HepG2 (cell line): ENCODE results near the gene SIK3. TPM values are rescaled to one million over a fixed set of nuclear protein-coding genes. Genes with fewer than 3 reads are reported as not detected.

Experiments used
- ATF7 ChIP-seq, 2 experiments: fragments of 450-650 bp in 1 of 2; sonication (generic) in 1 of 2; formaldehyde crosslinking in 1 of 2; IDR thresholded peaks; 2 replicates each; pipeline versions ENCODE4 v1.4.0 to v1.6.1; 2016 to 2020; ENCODE audit warnings: antibody characterized with exemption in 1 of 2, mild to moderate bottlenecking in 1 of 2, missing genetic modification reagents in 1 of 2
- BHLHE40 ChIP-seq: IDR thresholded peaks from 2 replicates; pipeline ENCODE4 v1.6.1; 2011; ENCODE audit warnings: low read length, improper control_type of control experiment
- CBX2 ChIP-seq, 2 experiments: fragments of 200-600 bp in 1 of 2; sonication (generic); formaldehyde crosslinking in 1 of 2; IDR thresholded peaks; 2 replicates each; pipeline versions ENCODE4 v1.7.0 to v1.8.1; 2018 to 2022; ENCODE audit warnings: low read depth in 2 of 2, low read length in 1 of 2, mild to moderate bottlenecking in 1 of 2, missing genetic modification reagents in 1 of 2
- FOSL2 ChIP-seq: sonication (generic); formaldehyde crosslinking; IDR thresholded peaks from 2 replicates; pipeline ENCODE4 v1.4.0; 2020; ENCODE audit warnings: missing genetic modification reagents
- GFI1 ChIP-seq: sonication (generic); formaldehyde crosslinking; IDR thresholded peaks from 2 replicates; pipeline ENCODE4 v1.5.0; 2020; ENCODE audit warnings: missing genetic modification reagents, mild to moderate bottlenecking, borderline replicate concordance
- KIAA2018 ChIP-seq: sonication (generic); formaldehyde crosslinking; IDR thresholded peaks from 2 replicates; pipeline ENCODE4 v1.5.0; 2020; ENCODE audit warnings: mild to moderate bottlenecking, missing genetic modification reagents, borderline replicate concordance
- MAFG ChIP-seq: sonication (generic); formaldehyde crosslinking; IDR thresholded peaks from 2 replicates; pipeline ENCODE4 v1.5.1; 2020; ENCODE audit warnings: mild to moderate bottlenecking, missing genetic modification reagents
- PAWR ChIP-seq: sonication (generic); formaldehyde crosslinking; IDR thresholded peaks from 2 replicates; pipeline ENCODE4 v1.4.0; 2020; ENCODE audit warnings: missing genetic modification reagents, mild to moderate bottlenecking, borderline replicate concordance
- PCBP2 ChIP-seq: fragments of 200-400 bp; formaldehyde crosslinking; optimal IDR thresholded peaks from 2 replicates; pipeline ENCODE3; 2018; ENCODE audit warnings: low read length, low read depth; ENCODE audit not compliant: poor library complexity, severe bottlenecking
- RAD51 ChIP-seq: fragments of 450-650 bp; IDR thresholded peaks from 2 replicates; pipeline ENCODE4 v1.6.1; 2016; ENCODE audit warnings: borderline replicate concordance
- ZNF496 ChIP-seq: sonication (generic); formaldehyde crosslinking; IDR thresholded peaks from 2 replicates; pipeline ENCODE4 v1.8.1; 2023; ENCODE audit warnings: mild to moderate bottlenecking, moderate library complexity, missing genetic modification reagents; ENCODE audit not compliant: insufficient replicate concordance
- polyA plus RNA-seq, 8 experiments: library from polyadenylated mRNA; depleted of rRNA in 3 of 8; stranded (reverse) in 7 of 8; unstranded in 1 of 8; fragments of >200 nt; fragmentation: Illumina TruSeq in 4 of 8; extraction: Trizol in 4 of 8; gene quantifications; 2 replicates each; pipeline versions ENCODE4 v1.2.1 to v1.2.3, GENCODE V29; 2011 to 2016; ENCODE audit warnings: low read depth in 4 of 8, missing spikeins in 1 of 8, mixed read lengths in 1 of 8; ENCODE audit not compliant: insufficient read depth in 1 of 8
- total RNA-seq, 5 experiments: library from RNA; depleted of rRNA; stranded (reverse); fragments of >200 nt; fragmentation: Illumina TruSeq; extraction: Trizol; gene quantifications; 2 replicates each; pipeline ENCODE4 v1.2.3, GENCODE V29; 2016; ENCODE audit warnings: low read depth in 1 of 5
- TF ChIP-seq, protein P1 (sequence below): sonication (generic); formaldehyde crosslinking; IDR thresholded peaks from 2 replicates; pipeline ENCODE4 v1.9.0; 2021; ENCODE audit warnings: mild to moderate bottlenecking, missing genetic modification reagents
- TF ChIP-seq, protein P2 (sequence below): sonication (generic); formaldehyde crosslinking; IDR thresholded peaks from 2 replicates; pipeline ENCODE4 v1.4.0; 2020; ENCODE audit warnings: missing genetic modification reagents

SIK3 gene
- total and polyA plus RNA-seq, 2 of the 13 experiments (the other 11 are each of a cell fraction or from before 2014, with no cell fraction given): 5.7 to 9.8 TPM

- TF ChIP-seq, protein P1, sequence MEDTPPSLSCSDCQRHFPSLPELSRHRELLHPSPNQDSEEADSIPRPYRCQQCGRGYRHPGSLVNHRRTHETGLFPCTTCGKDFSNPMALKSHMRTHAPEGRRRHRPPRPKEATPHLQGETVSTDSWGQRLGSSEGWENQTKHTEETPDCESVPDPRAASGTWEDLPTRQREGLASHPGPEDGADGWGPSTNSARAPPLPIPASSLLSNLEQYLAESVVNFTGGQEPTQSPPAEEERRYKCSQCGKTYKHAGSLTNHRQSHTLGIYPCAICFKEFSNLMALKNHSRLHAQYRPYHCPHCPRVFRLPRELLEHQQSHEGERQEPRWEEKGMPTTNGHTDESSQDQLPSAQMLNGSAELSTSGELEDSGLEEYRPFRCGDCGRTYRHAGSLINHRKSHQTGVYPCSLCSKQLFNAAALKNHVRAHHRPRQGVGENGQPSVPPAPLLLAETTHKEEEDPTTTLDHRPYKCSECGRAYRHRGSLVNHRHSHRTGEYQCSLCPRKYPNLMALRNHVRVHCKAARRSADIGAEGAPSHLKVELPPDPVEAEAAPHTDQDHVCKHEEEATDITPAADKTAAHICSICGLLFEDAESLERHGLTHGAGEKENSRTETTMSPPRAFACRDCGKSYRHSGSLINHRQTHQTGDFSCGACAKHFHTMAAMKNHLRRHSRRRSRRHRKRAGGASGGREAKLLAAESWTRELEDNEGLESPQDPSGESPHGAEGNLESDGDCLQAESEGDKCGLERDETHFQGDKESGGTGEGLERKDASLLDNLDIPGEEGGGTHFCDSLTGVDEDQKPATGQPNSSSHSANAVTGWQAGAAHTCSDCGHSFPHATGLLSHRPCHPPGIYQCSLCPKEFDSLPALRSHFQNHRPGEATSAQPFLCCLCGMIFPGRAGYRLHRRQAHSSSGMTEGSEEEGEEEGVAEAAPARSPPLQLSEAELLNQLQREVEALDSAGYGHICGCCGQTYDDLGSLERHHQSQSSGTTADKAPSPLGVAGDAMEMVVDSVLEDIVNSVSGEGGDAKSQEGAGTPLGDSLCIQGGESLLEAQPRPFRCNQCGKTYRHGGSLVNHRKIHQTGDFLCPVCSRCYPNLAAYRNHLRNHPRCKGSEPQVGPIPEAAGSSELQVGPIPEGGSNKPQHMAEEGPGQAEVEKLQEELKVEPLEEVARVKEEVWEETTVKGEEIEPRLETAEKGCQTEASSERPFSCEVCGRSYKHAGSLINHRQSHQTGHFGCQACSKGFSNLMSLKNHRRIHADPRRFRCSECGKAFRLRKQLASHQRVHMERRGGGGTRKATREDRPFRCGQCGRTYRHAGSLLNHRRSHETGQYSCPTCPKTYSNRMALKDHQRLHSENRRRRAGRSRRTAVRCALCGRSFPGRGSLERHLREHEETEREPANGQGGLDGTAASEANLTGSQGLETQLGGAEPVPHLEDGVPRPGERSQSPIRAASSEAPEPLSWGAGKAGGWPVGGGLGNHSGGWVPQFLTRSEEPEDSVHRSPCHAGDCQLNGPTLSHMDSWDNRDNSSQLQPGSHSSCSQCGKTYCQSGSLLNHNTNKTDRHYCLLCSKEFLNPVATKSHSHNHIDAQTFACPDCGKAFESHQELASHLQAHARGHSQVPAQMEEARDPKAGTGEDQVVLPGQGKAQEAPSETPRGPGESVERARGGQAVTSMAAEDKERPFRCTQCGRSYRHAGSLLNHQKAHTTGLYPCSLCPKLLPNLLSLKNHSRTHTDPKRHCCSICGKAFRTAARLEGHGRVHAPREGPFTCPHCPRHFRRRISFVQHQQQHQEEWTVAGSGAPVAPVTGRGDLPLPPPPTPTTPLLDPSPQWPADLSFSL (CRISPR knock-in tag): no peak
- TF ChIP-seq BHLHE40 (peak; percentile 52; the same call in 1 of the 2 replicates), PCBP2 (no peak), KIAA2018 (CRISPR knock-in tag) (no peak), PAWR (0 out of 2 replicates have a peak, but pooled peaks have one; percentile 67), MAFG (CRISPR knock-in tag) (no peak), CBX2 (IDR thresholded peaks at IDR 0.05; ENCODE audit: low read depth, low read length) (no peak), CBX2 (CRISPR knock-in tag; IDR thresholded peaks at IDR 0.05; ENCODE audit: low read depth) (no peak), ZNF496 (CRISPR knock-in tag) (no peak), GFI1 (CRISPR knock-in tag) (no peak; the same call in 1 of the 2 replicates), ATF7 (IDR thresholded peaks at IDR 0.05) (no peak), ATF7 (CRISPR knock-in tag; IDR thresholded peaks at IDR 0.05) (peak; percentile 76; the same call in 1 of the 2 replicates), RAD51 (no peak), FOSL2 (CRISPR knock-in tag) (peak; percentile 75; the same call in 1 of the 2 replicates)
- TF ChIP-seq, protein P2, sequence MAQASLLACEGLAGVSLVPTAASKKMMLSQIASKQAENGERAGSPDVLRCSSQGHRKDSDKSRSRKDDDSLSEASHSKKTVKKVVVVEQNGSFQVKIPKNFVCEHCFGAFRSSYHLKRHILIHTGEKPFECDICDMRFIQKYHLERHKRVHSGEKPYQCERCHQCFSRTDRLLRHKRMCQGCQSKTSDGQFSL: no peak
Measured at GRCh38 chr11:116826751-116827431, 271.3 kb downstream of the SIK3 start (continued).
